DND-41 (cell line): Measurements from ENCODE around the gene CNN3.

Source experiments
- ATAC-seq: fragments of 200-7000 bp; cut with Tn5 transposase; 3 replicates; pipeline ENCODE4 v1.9.1; 2021; ENCODE audit warnings: low read depth; ENCODE audit not compliant: insufficient read depth
- DNase-seq: peaks from one replicate; pipeline ENCODE4 v3.0.0-alpha.2; 2020
- H2AFZ ChIP-seq: 2 replicates; pipeline ENCODE4 v1.6.0; 2012; ENCODE audit warnings: low read depth, low read length
- H3K27ac ChIP-seq: 2 replicates; pipeline ENCODE4 v1.5.1; 2012; ENCODE audit warnings: low read length, inconsistent platforms
- H3K27me3 ChIP-seq: fragments of 200-600 bp; sonication (generic); 2 replicates; pipeline ENCODE4 v1.6.0; 2012; ENCODE audit warnings: low read length, mild to moderate bottlenecking, inconsistent platforms; ENCODE audit not compliant: insufficient read depth, poor library complexity
- H3K36me3 ChIP-seq: 2 replicates; pipeline ENCODE4 v1.5.1; 2012; ENCODE audit warnings: low read length, inconsistent platforms; ENCODE audit not compliant: insufficient read depth
- H3K4me1 ChIP-seq: 2 replicates; pipeline ENCODE4 v1.5.1; 2012; ENCODE audit warnings: mild to moderate bottlenecking, low read length; ENCODE audit not compliant: insufficient read depth
- H3K4me2 ChIP-seq: 2 replicates; pipeline ENCODE4 v1.6.0; 2012; ENCODE audit warnings: mild to moderate bottlenecking, moderate library complexity, low read length, inconsistent platforms; ENCODE audit not compliant: insufficient read depth
- H3K4me3 ChIP-seq, 2 experiments: fragments of 200-600 bp in 1 of 2; shearing (Covaris generic) in 1 of 2; 2 replicates each; pipeline ENCODE4 v1.5.1; 2012 to 2016; ENCODE audit warnings: inconsistent platforms in 2 of 2, low read length in 2 of 2, mild to moderate bottlenecking in 2 of 2, low read depth in 1 of 2, moderate library complexity in 1 of 2
- H3K79me2 ChIP-seq: 2 replicates; pipeline ENCODE4 v1.6.0; 2012; ENCODE audit warnings: low read length, inconsistent platforms; ENCODE audit not compliant: insufficient read depth
- H3K9ac ChIP-seq: 2 replicates; pipeline ENCODE4 v1.6.0; 2012; ENCODE audit warnings: low read depth, mild to moderate bottlenecking, inconsistent platforms, low read length, moderate library complexity
- H3K9me3 ChIP-seq: 2 replicates; pipeline ENCODE4 v1.5.1; 2012; ENCODE audit warnings: low read length, moderate library complexity, mild to moderate bottlenecking, inconsistent platforms; ENCODE audit not compliant: insufficient read depth, severe bottlenecking
- H4K20me1 ChIP-seq: 2 replicates; pipeline ENCODE4 v1.6.0; 2012; ENCODE audit warnings: low read length; ENCODE audit not compliant: insufficient read depth
- EZH2 ChIP-seq: IDR thresholded peaks from 3 replicates; pipeline ENCODE4 v1.6.1; 2012; ENCODE audit warnings: borderline replicate concordance, low read depth, mild to moderate bottlenecking, moderate library complexity, low read length, inconsistent platforms; ENCODE audit not compliant: severe bottlenecking
- TF ChIP-seq, protein P1 (sequence below): IDR thresholded peaks from 2 replicates; pipeline ENCODE4 v1.5.1; 2012; ENCODE audit warnings: borderline replicate concordance, low read length, moderate library complexity, mild to moderate bottlenecking; ENCODE audit not compliant: poor library complexity, severe bottlenecking; ENCODE audit errors: extremely low read depth

CNN3 gene

DNA sequence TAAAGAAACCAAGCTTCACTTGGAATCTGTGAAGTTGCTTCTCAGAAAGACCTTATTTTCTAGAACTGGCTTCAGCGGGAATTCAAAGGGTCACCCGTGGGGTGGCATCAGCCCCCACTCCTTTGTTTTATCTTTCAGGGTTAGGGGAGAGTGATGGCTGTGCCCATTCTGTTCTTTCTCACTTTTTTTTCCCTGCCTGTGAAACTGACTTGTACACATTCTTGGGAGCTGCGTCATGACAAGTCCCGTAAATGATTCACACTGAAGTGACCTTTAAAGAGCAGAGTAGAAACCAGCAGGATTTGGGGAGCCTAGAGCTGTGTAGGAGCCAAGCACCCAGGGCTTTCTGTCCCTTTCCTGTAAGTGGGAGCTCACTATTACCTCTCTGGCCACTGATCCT, 63.0 kb downstream of the CNN3 start:
- no peak overlapping the region for H3K4me3 ChIP-seq
- no peaks in the 10 kb centered on the region for H4K20me1 ChIP-seq
- H3K27me3 ChIP-seq: peaks cover 13% of the 10 kb centered on the region
- no peaks in the 10 kb centered on the region for H3K79me2 ChIP-seq
- H2AFZ ChIP-seq: no peak overlapping the region
- H3K4me1 ChIP-seq: no peaks in the 10 kb centered on the region
- no peak for DNase-seq
- TF ChIP-seq, protein P1, sequence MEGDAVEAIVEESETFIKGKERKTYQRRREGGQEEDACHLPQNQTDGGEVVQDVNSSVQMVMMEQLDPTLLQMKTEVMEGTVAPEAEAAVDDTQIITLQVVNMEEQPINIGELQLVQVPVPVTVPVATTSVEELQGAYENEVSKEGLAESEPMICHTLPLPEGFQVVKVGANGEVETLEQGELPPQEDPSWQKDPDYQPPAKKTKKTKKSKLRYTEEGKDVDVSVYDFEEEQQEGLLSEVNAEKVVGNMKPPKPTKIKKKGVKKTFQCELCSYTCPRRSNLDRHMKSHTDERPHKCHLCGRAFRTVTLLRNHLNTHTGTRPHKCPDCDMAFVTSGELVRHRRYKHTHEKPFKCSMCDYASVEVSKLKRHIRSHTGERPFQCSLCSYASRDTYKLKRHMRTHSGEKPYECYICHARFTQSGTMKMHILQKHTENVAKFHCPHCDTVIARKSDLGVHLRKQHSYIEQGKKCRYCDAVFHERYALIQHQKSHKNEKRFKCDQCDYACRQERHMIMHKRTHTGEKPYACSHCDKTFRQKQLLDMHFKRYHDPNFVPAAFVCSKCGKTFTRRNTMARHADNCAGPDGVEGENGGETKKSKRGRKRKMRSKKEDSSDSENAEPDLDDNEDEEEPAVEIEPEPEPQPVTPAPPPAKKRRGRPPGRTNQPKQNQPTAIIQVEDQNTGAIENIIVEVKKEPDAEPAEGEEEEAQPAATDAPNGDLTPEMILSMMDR: no peak
- TF ChIP-seq EZH2: no peak
- no peak for ATAC-seq
- no peak overlapping the region for H3K27ac ChIP-seq
- no peak overlapping the region for H3K4me2 ChIP-seq
- no peaks in the 10 kb centered on the region for H3K9me3 ChIP-seq
- no peaks in the 10 kb centered on the region for H3K36me3 ChIP-seq
- H3K9ac ChIP-seq: no peak overlapping the region

DNA sequence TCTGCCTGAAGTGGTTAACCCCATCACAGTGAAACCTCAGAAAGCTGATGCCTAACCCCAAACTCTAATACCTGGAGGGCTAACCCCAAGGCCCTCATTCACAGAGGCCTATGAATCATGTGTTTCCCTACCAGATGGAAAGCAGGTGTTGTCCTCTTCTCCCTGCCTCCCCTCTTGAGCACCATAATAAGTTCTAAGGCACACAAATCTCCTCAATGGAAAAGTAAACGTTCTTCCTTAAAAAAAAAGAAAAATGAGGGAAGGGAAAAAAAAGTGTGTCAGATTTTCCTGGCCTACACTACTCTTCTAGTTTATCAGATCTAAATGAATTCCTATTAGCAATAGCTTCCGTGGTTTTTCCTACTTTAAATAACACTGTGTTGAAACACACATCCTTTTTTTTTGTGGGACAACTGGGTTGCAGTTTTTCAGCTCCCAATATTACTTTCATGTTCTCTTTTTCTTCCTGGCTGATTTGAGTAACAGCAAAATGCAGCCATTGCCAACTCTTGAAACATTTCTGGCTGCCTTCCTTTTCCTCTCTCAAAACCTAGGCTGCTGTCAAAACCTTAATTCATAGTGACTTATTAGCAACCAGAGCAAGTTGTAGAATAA, 63.5 kb downstream of the CNN3 start:
- Histone ChIP-seq H3K4me1 (no peaks in the 10 kb centered on the region), H4K20me1 (no peaks in the 10 kb centered on the region), H3K79me2 (no peaks in the 10 kb centered on the region), H3K27me3 (peaks cover 13% of the 10 kb centered on the region), H3K4me2 (no peak overlapping the region), H3K9me3 (no peaks in the 10 kb centered on the region), H2AFZ (no peak overlapping the region), H3K27ac (no peak overlapping the region), H3K9ac (no peak overlapping the region), H3K36me3 (no peaks in the 10 kb centered on the region), H3K4me3 (no peak overlapping the region)
- no peak for DNase-seq
- no peak for ATAC-seq
- TF ChIP-seq, protein P1: no peak
- TF ChIP-seq EZH2: no peak

DNA sequence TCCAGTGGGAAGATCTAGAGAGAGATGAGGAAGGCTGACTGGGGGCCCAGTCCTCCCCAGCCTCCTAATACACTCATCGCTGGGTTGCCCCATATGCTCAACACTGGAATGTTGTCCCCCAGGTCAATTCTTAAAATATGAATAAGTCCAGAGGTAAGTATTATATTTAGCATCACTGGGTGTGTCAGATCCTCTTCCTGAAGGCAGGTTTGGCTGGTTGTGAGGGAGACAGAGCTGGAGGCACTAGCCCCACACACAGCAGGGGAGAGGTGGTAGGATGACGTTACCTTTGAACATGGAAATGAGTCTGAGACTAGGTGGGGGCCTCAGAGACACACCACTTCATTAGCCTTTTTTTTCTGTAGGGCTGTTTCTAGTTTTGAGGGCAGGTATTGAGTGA, 64.2 kb downstream of the CNN3 start:
- no peak overlapping the region for H3K27ac ChIP-seq
- no peaks in the 10 kb centered on the region for H4K20me1 ChIP-seq
- no peak overlapping the region for H3K4me3 ChIP-seq
- no peaks in the 10 kb centered on the region for H3K79me2 ChIP-seq
- H2AFZ ChIP-seq: no peak overlapping the region
- H3K4me2 ChIP-seq: no peak overlapping the region
- ATAC-seq (no peak), DNase-seq (no peak)
- no peaks in the 10 kb centered on the region for H3K36me3 ChIP-seq
- H3K27me3 ChIP-seq: peaks cover 13% of the 10 kb centered on the region
- no peak overlapping the region for H3K9ac ChIP-seq
- H3K4me1 ChIP-seq: no peaks in the 10 kb centered on the region
- H3K9me3 ChIP-seq: no peaks in the 10 kb centered on the region
- TF ChIP-seq, protein P1: no peak
- no peak for TF ChIP-seq EZH2

DNA sequence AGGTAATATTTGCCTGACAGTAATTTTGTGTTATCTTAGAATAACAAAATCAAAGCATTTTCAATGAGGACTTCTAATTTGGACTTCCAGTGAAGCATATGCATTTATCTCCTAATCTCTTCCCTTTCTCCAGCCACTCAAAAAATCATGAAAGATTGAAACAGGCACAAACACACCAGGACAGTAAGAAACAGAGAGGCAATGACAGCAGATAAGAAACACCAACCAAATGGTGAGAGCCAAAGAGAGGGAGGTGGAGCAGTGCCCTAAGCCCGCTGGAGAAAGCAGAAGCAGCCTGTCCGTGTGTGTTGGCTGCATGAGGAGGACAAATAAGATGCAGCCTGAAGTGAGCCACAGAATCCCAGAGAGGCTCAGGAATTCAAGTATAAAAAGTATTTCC, 67.7 kb downstream of the CNN3 start:
- H3K27me3 ChIP-seq: peaks cover 13% of the 10 kb centered on the region

More for the DNA sequence above, 67.7 kb downstream of the CNN3 start:
- no peak for DNase-seq
- Histone ChIP-seq H2AFZ (no peak overlapping the region), H3K9ac (no peak overlapping the region), H3K4me1 (peaks cover 8% of the 10 kb centered on the region), H3K27ac (no peak overlapping the region), H3K4me3 (no peak overlapping the region), H3K9me3 (no peaks in the 10 kb centered on the region), H4K20me1 (no peaks in the 10 kb centered on the region), H3K36me3 (no peaks in the 10 kb centered on the region), H3K79me2 (no peaks in the 10 kb centered on the region), H3K4me2 (no peak overlapping the region)
- ATAC-seq: no peak
- TF ChIP-seq, protein P1: no peak
- no peak for TF ChIP-seq EZH2
